ENCODE measurements around the gene ATRX.
"Not testable (repeated sequence)": the region's sequence is repeated elsewhere in the genome, so short reads cannot be mapped to it uniquely, and the experiment has no call there.

Gene ATRX

GRCh38 chrX:77785486-77786364, at the start of gene ATRX:
ATRX (minus strand) TSS chrX:77786216; CDS start chrX:77786001, 215 bp downstream.
- DNase-seq (ENCODE audit: low spot score): peak; percentile 62

GRCh38 chrX:77831544-77831943, 45.5 kb upstream of the ATRX start:
- DNase-seq (ENCODE audit: low spot score): not testable (repeated sequence)

DNA sequence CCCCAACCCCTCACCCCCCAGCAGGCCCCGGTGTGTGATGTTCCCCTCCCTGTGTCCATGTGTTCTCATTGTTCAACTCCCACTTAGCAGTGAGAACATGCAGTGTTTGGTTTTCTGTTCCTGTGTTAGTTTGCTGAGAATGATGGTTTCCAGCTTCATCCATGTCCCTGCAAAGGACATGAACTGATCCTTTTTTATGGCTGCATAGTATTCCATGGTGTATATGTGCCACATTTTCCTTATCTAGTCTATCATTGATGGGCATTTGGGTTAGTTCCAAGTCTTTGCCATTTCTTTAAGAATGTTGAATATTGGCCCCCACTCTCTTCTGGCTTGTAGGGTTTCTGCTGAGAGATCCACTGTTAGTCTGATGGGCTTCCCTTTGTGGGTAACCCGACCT, 36.0 kb upstream of the ATRX start:
- DNase-seq (ENCODE audit: low spot score): not testable (repeated sequence)

DNA sequence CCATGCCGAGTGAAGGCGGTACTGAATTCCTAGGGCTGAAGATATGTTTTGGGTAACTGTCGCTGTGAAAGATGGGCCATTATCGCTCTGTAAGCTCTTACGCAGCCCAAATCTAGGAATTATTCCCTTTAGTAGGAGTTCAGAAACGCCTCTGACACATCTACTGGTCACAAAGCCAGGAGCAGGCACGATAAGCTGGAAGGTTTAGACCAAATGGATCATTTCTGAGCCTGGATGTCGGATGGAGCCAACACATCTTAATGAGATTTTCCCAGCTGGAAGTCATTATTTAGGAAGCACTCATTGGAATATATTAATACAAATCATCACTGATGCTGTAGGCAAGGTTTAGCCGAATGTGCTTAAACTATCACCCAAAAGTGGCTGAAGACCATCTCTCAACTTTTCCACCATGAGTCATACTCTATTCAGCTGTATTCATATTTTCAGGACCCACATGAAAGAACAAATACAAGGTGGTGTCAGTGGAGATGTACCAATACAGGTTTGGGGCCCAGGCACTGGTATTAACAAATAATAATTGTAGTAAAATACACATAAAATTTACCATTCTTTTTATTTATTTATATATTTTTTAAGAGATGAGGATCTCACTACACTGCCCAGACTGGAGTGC, 34.2 kb upstream of the ATRX start:
- no peak for DNase-seq (ENCODE audit: low spot score)

- no peak for DNase-seq (ENCODE audit: low spot score)
Observed at GRCh38 chrX:77814210-77814609, 28.2 kb upstream of the ATRX start.

DNA sequence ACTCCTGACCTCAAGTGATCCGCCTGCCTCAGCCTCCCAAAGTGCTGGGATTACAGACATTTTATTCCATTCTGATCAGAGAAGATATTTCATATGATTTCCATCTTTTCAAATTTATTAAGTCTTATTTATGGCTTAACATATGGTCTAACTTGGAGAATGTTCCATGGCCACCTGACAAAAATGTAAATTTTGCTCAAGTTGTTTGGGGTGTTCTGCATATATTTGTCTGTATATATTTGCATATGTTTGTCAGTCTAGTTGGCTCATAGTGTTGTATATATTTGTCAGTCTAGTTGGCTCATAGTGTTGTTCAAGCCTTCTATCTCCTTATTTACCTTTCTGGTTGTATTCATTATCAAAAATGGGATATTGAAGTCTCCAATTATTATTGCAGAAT, 16.2 kb upstream of the ATRX start:
- no peak for DNase-seq (ENCODE audit: low spot score)

DNA sequence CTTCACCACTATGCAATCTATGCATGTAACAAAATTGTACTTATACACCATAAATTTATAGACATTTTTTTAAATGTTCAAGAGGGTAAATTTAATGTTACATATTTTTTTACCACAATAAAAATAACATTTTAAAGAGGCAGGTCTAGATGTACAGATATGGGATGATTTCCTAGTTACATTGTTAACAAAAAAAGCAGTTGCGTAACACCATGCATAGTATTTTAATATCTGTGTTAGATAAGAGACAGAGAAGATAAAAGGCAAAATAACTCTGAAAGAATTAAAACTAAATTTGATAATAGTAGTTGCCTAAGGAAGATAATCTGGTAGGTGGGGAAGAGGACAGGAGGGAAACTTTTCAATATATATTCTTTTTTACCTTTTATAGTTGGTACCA, 9.1 kb upstream of the ATRX start:
- no peak for DNase-seq (ENCODE audit: low spot score)

DNA sequence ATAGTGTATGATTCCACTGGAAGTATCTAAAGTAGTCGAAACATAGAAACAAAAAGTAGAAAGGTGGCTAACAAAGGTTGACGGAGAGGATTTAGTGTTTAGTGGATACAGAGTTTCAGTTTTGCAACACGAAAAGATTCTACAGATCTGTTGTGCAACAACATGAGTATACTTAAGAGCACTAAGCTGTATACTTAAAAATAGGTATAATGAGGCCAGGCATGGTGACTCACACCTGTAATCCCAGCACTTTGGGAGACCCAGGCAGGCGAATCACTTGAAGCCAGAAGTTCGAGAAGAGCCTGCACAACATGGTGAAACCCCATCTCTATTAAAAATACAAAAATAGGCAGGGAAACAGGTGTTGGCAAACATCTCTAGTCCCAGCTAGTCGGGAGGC, 7.9 kb upstream of the ATRX start:
- no peak for DNase-seq (ENCODE audit: low spot score)

DNA sequence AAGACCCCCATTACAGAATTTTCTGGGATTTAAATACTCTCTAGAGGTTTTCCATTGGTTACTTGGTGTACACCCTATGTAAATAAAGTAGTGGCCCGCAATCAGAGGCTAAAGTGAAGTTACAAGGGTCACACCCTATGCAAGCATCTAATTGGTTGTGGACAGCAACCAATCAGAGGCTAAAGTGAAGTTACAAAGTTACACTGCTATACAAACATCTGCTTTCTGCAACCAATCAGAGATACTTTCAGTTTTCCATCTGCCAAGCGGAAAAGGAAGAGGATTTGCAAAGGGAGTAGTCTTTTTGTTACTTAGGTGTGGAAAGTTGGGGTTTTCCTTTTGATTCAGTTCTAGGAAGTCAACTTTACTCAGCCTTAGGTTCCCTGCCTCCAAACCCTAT, 2.0 kb upstream of the ATRX start:
- no peak for DNase-seq (ENCODE audit: low spot score)

DNA sequence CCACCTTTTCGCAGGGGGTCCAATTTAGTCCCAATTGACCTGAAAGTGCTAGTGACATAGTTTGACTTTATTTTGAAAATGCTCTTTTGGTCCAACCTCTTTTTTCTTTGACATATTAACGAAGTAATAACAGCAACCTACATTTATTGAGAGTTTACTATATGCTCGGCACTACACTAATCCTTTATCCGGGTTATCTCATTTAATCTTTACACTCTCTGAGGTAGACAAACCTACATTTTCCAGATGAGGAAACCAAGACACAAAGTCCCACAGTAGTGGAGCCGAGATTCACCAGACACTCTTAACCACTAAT, 307 bp upstream of the ATRX start:
- no peak for DNase-seq (ENCODE audit: low spot score)

DNA sequence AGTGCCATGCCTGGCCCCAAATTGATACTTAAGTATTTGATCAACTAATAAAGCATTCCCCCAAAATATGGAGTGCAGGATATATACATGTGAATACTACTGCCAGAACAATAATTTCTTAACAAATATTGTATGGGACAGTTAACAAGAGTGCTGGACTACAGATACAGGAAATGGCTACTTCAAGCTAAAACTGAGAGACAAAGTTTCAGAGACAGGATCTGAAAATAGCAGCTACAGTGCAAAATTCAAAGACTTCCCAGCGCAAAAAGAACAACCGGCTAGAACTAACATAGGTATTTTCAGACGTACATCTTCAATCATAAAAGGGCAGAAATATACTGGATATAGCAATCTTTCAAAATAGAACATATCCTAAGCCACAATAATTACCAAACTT, 6.3 kb downstream of the ATRX start:
- no peak for DNase-seq (ENCODE audit: low spot score)

DNA sequence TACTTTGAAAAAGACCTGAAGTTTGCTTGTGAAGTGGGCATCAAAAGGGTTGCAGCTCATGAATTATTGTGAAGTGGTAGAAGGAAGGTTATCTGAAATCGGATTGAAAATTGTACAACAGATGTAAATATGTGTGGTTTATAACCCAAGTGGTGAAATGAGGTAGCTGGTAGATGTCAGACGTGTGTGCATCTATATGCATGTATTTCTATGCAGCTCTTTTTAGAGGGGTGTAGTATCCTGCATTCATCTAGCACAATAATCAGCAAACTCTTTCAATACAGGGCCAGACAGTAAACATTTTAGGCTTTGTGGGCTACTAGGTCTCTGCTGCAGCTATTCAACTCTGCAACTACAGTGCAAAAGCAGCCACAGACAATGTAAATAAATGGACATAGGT, 9.4 kb downstream of the ATRX start:
- DNase-seq (ENCODE audit: low spot score): no peak

DNA sequence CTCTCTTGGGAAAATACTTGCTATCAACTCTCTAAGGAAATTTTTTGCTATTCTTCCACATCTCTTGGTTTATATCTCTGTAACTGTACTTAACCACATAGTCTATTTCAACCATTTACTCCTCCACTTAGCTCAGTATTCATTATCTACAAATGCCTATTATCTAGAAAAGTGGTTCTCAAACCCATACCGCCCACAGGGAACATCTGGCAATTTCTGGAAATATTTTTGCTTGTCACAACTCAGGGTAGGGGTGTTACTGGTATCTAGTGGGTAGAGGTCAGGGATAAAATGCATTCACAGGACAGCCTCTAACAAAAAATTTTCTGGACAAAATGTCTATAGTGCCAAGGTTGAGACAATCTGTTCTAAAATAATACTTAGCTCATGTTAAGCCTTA, 14.4 kb downstream of the ATRX start:
- no peak for DNase-seq (ENCODE audit: low spot score)

DNA sequence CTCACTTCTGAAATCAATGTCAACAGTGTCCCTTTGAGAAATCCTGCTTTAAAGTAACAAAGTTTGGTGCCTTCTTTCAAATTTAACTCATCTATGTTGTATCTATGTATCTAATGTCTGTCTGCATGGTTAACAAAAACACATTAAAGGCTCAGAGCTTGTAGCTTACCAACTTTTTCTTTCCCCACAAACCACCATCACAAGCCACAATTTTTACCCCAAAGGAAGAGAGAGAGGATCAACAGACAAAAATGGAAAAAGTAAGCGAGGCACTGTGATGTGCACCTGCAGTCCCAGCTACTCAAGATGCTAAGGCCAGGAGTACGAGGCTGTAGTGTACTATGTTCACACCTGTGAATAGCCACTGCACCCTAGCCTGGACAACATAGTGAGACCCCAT, 17.2 kb downstream of the ATRX start:
- no peak for DNase-seq (ENCODE audit: low spot score)

GRCh38 chrX:77766212-77766611, 19.8 kb downstream of the ATRX start:
- not testable (repeated sequence) for DNase-seq (ENCODE audit: low spot score)

- DNase-seq (ENCODE audit: low spot score): no peak
Observed at GRCh38 chrX:77755561-77755960, 30.5 kb downstream of the ATRX start.

- not testable (repeated sequence) for DNase-seq (ENCODE audit: low spot score)
Observed at GRCh38 chrX:77753942-77754341, 32.1 kb downstream of the ATRX start.

GRCh38 chrX:77749695-77750094, 36.3 kb downstream of the ATRX start:
- DNase-seq (ENCODE audit: low spot score): peak; percentile 26

DNA sequence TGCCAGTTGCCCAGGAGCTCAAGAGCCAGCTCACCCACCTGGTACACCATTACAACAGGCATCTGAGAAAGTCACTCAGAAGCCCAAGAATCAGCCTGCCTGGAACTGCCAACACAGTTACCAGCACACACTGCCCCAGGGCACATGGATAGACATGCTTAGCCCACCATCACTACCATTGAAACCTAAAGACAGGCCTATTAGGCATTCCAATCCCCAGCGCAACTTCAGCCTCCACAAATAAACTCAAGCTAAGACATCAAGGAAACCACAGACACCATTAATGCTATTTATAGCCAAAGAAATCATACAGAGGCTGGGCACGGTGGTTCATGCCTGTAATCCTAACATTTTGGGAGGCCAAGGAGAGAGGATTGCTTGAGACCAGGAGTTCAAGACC, 42.3 kb downstream of the ATRX start:
- no peak for DNase-seq (ENCODE audit: low spot score)

DNA sequence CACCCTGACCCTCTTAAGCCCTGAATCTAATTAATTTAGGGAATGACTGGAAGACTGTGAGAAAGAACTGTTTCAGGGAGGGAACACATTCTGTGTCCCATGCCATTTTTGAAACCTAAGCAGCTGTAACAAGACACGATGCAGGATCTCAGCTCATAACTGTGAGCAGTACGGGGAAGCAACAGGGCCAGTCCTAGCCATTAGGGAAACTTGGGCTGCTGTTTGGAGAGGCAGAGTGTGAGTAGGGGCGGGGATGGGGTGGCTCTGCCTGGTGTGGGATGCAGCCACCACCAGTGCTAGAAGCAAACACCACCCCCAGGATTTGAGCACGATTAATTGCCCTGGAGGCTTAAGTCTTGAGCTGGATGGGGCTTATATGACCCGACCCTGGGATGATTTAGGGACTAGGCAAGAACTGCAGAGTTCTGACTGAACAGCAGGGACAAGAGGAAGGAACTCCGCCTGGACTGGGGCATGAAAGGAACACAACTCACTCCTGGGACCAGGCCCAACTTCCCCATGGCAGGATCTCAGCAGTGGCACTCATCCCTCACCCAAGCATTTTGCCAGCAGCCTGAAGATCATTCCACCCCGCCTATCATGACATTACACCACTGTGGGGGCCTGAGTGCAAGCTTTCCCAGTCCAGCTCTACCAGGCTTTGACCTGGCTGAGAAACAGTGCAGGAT, 43.1 kb downstream of the ATRX start:
- DNase-seq (ENCODE audit: low spot score): no peak

DNA sequence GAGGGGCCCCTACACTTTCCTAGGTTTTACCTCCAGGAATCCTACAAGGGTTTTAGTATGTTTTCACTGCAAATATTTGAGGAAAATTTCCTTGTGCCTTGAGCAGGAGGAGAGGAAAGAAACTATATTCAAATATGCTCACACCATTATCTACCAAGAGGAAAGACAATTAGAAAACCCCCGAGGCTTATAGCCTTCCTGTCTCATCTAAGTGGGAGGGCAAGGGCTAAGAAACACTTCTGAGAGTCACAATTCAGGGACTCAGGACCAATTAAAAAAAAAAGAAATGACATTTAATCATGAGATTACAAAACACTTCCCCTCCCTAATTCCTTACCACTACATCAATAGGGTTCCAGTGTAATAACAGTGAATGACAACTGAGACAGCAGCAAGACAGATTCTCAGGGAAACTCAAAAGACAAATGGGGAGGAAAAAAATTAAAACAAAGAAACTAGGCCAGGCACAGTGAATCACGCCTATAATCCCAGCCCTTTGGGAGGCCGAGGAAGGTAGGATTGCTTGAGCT, 45.6 kb downstream of the ATRX start:
- no peak for DNase-seq (ENCODE audit: low spot score)

DNA sequence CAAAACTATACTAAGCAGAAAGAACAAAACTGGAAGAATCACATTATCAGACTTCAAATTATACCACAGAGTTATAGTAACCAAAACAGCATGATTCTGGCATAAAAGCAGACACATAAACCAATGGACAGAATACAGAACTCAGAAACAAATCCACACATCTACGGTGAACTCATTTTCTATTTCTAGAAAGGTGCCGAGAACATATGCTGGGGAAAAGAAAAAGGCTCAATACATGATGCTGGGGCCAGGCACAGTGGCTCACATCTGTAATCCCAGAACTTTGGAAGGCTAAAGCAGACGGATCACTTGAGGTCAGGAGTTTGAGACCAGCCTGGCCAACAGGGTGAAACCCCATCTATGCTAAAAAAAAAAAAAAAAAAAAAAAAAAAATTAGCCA, 52.7 kb downstream of the ATRX start:
- DNase-seq (ENCODE audit: low spot score): no peak

GRCh38 chrX:77731821-77732419, 54.1 kb downstream of the ATRX start:
- no peak for DNase-seq (ENCODE audit: low spot score)
